HG03565 (cell line): ENCODE results near the gene NMD3.
"Not testable (repeated sequence)": the region's sequence is repeated elsewhere in the genome, so short reads cannot be mapped to it uniquely, and the experiment has no call there.

Experiments used
- ATAC-seq: cut with Tn5 transposase; IDR thresholded peaks from one replicate; pipeline ENCODE4 v1.9.1; 2021; ENCODE audit warnings: mild to moderate bottlenecking, moderate library complexity; ENCODE audit not compliant: unreplicated experiment

The NMD3 gene

DNA sequence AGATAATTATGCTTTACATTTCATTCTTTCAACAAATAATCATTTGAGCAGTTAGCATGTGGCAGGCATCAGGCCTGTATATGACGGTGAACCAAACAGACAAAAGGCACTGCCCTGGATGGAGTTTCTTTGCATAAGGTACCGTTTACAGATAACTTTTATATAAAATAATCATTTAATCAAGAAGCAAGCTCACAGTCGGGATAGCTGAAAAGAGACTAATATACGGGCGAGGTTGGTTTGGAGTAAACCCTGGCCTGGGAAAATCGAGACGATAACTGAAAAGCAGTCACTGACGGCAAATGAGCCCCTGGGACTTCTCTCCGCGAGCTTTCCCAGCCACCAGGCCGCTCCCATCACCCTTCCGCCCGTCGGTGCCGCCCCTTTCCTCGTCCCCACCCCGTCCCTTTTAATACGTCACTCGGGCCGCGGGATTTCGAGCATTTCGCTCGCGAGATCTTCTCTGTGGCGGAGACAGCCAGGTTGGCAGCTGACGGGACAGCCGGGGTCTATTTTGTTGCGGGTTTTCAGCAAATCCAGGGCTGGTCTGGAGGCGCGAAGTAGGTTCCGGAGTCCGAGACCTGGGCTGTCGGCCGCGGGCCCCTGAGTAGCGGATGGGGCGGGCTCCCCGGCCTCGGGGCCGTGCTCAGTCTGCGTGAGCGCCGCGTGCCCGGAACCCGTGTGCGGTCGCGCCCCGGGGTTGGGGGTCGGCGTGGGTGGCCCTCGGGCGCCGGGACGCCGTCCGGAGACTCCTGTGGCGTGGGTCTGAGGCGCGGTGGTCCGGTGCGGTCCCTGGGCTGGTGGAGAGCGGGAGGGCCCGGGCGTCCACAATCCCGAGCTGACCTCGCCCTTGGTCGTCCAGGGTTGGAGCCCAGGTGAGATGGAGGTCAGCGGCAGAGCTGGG, at the start of gene NMD3:
TSS of gene NMD3 (plus strand) at position 462 of the 904 bp plus-strand sequence. CDS start 703 bp downstream, outside the sequence.
- ATAC-seq: peak; percentile 95

DNA sequence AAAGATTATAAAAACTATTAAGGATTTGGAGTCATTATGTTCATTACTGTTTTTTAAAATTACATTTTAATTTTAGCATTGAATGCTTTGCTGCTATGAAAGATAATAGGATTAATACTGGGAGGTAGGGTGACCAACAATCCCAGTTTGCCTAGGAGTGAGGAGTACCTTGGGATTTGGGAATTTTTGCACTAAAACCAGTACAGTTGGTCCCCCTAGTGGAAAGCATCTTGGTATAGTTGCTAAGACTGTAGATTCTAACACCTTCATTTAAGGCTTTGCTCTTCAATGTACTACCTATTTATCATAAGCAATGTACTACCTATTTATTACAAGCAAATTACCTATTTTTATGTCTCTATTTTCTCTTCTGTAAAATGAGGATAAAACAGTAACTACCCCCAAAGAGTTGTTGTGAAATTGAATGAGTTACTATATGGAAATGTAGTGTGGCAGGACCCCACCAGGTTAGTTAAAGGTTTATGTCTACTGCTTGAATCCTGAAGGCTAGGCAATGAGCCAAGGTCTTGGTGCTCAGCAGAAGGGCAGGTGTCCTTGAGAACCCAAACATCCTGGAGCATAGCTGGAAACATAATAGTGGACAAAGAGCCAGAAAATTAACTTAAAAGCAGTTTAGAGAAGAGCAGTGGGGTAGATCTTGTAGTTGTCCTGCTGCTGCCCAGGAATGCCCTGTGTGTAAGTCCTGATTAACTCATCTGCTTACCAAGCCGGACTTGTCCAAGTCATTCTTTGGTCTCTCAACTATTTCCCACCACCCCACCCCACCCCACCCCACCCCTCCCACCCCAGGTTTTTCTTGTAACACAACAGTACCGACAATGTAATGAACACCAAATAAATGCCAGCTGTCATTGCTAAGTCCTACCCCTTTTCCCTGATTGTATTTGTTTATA, 49.2 kb upstream of the NMD3 start:
- ATAC-seq: no peak

DNA sequence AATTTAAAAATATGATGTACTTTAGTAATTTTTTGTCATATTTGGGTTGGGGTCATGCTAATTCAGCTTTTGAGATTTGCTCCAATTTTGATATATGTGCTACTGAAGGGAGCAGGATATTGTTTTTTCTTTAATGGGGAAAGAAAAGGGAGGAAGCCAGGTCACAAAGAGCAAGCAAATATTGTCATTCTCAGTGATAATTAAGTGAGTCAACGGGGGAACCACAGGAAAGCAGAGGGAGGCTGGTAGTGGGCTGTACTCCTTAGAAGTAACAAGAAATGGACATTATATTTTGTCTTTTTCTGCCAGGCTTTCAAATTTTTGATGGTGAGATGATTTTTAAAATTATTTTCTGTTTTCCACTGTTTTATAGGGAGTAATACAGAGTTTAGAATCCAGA, 45.6 kb upstream of the NMD3 start:
- ATAC-seq: no peak

GRCh38 chr3:161177991-161178390, 43.1 kb upstream of the NMD3 start:
- no peak for ATAC-seq

GRCh38 chr3:161181371-161181770, 39.7 kb upstream of the NMD3 start:
- not testable (repeated sequence) for ATAC-seq

GRCh38 chr3:161187046-161187445, 34.1 kb upstream of the NMD3 start:
- no peak for ATAC-seq

GRCh38 chr3:161197855-161198850, 23.0 kb upstream of the NMD3 start:
- no peak for ATAC-seq

GRCh38 chr3:161199926-161200325, 21.2 kb upstream of the NMD3 start:
- ATAC-seq: no peak

DNA sequence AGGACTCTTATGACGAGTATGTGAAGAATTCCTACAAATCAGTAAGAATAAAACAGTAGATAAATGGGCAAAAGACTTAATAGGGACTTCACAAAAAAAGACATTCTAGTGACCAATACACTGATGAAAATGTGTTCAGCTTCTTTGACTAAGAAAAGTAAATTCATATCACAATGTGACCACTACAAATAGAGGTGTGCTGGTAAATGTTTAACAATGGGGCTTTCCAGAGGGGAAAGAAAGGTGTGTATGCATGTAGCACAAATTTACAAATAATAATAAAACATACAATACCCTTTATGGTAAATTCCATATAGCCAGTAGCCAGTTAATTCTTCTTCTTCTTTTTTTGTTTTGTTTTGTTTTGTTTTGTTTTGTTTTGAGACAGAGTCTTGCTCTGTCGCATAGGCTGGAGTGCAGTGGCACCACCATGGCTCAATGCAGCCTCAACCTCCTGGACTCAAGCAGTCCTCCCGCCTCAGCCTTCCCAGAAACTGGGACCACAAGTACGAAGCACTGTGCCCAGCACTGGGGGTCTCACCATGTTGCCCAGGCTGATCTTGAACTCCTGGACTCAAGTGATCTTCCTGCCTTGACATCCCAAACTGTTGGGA, 17.5 kb upstream of the NMD3 start:
- no peak for ATAC-seq

DNA sequence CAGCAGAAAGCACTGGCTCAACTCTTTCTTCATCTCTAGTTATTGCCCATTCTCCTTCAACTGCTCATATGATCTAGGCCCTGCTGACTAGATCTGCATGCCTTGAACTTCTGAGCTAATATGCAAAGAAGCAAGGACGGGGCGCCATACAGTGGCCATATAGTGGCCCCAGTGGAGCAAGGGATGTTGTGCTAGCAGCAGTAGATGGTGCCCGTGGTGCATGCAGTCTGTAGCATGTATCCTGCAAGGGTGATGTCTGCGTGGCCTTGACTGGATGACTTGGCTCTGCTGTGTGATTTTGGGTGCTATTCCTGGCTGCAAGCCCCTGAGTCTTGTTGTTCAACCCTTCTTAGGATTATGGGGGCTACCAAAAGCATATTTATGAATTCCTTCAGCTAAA, 12.2 kb upstream of the NMD3 start:
- no peak for ATAC-seq

GRCh38 chr3:161212171-161212771, 8.8 kb upstream of the NMD3 start:
- no peak for ATAC-seq

DNA sequence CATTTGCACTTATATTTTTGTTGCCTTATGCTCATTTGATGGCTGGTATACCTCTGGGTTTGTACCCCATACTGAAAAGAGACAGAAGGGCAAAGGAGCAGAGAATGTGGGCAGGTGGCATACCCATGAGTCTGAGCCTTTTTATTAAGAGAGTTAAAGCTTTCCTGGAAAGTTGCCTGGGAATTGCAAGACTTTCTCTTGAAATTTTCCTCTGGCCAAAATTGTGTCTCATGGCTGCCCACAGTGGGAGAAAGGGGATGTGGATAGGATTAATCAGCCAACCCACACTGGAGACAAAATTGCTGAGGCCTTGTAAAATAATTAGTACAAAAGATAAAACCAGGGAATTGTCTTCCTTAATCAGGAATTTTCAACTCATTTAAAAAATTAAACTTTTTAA, 8.2 kb upstream of the NMD3 start:
- no peak for ATAC-seq

GRCh38 chr3:161213644-161214043, 7.5 kb upstream of the NMD3 start:
- no peak for ATAC-seq

DNA sequence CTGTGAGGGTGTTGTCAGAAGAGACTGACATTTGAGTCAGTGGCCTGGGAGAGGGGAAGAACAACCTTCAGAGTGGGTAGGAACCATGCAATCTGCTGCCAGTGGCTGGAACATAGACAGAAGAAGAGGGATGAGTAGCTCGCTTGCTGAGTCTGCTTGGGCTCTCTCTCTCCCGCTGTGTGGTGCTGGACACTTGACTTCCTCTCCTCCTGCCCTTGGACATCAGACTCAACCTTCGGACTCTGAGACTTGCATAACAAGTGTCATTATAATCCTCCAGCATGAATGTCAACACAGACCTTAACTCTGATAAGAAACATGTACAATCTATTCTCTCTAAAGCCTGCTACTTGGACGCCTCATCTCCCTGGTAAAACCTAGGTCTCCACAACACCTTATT, 5.9 kb upstream of the NMD3 start:
- no peak for ATAC-seq

- ATAC-seq: no peak
Observed at GRCh38 chr3:161217496-161217895, 3.6 kb upstream of the NMD3 start.

DNA sequence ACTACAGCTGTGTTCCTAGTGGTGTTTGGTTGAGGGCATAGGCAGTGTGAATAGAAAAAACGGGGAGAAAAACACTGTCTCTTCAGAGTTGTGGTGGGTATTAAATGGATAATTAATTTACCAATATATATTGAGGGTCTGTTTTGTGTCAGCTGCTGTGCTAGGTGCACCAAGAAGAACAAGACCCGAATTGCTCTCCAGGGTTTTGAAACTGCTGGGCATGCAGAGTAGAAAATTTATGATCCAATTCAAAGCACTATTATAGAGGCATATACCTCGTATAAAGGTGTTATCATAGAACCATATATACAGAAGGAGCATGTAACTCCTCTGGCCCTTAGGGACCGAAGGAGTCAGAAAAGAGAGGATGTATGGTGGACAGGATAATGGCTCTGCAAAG, 1.6 kb upstream of the NMD3 start:
- ATAC-seq: no peak

DNA sequence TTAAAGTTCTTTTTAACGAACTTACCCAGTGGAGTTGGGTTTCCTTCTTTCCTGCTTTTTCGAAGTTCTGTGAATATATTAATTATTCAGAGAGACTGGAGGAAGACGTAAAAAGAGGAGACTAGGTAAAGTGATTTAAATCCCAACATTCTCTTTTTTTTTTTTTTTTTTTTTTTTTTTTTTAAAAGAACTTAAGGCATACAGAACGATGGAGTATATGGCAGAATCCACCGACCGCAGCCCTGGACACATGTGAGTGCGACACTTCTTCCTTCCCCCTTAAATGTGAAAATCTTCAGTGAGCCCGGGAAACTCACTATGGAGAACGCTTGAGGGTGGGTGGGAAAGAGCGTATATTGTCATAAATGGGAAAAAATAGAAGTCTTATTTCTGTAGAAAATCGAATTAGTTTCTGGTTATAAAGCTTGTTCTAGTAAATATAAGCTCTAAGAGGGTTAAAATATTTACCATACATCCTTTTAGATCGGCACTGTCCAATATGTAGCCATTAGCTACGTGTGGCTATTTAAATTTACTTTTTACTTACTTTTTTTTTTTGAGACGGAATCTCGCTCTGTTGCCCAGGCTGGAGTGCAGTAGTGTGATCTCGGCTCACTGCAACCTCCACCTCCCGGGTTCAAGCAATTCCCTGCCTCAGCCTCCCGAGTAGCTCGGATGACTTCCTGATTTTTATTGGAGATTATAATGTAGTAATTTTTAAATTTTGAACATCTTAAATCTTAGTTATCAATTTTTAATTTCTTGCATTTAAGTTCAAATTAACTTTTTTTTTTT, 892 bp downstream of the NMD3 start:
- ATAC-seq: no peak

- no peak for ATAC-seq
Observed at GRCh38 chr3:161222662-161223061, 1.6 kb downstream of the NMD3 start.

- no peak for ATAC-seq
Observed at GRCh38 chr3:161224786-161225185, 3.7 kb downstream of the NMD3 start.
